ENCODE data around the gene CLSTN2. TPM values are rescaled to one million over a fixed set of nuclear protein-coding genes. Genes with fewer than 3 reads are reported as not detected.

CLSTN2 gene
- total and polyA plus RNA-seq, 2 of the 4 experiments (the other 2 are of a cell fraction): under 0.01 to 0.07 TPM

- POLR2A ChIA-PET (ENCODE audit: unreplicated experiment): no interaction called here
- TF ChIP-seq NFE2L2 (IDR thresholded peaks at IDR 0.05; ENCODE audit: low read depth, low read length) (no peak), FOS (IDR thresholded peaks at IDR 0.05; ENCODE audit: low read depth, low read length) (no peak), RFX5 (IDR thresholded peaks at IDR 0.05; ENCODE audit: low read depth, low read length) (no peak)
- H3K79me1 ChIP-seq (ENCODE audit: low read depth in 1 of 2, low read length in 2 of 2): no peaks in the 10 kb centered on the region
Observed at GRCh38 chr3:140308535-140308934, 373.6 kb downstream of the CLSTN2 start.

More at GRCh38 chr3:140308535-140308934, 373.6 kb downstream of the CLSTN2 start:
- no peak overlapping the region for H3K4me2 ChIP-seq (ENCODE audit: low read depth, low read length)
- no peak overlapping the region for H4K8ac ChIP-seq (ENCODE audit: low read depth in 2 of 2, low read length in 2 of 2)
- H3K27ac ChIP-seq (ENCODE audit: insufficient read depth, low read length): no peak overlapping the region
- H3K9me3 ChIP-seq (ENCODE audit: control insufficient read depth, insufficient read depth, low read length): no peaks in the 10 kb centered on the region
- H2AK9ac ChIP-seq (replicated peaks; ENCODE audit: low read depth, low read length, poor library complexity): no peak overlapping the region
- H2AK5ac ChIP-seq (ENCODE audit: low read depth, low read length): no peak overlapping the region
- intact Hi-C loops (cut with micrococcal nuclease) (no loop called here), dilution Hi-C loops (cut with HindIII; ENCODE audit: low sequenced_read_pairs, unreplicated experiment) (no loop called here), in situ Hi-C loops (cut with MboI; ENCODE audit: low sequenced_read_pairs) (no loop called here)
- no peaks in the 10 kb centered on the region for H3K4me1 ChIP-seq (ENCODE audit: control insufficient read depth, insufficient read depth, low read length)
- H3K9me1 ChIP-seq (ENCODE audit: insufficient read depth, low read length): no peaks in the 10 kb centered on the region
- H4K20me1 ChIP-seq (ENCODE audit: insufficient read depth, low read length): no peaks in the 10 kb centered on the region
- CTCF ChIA-PET: no interaction called here
- no peak overlapping the region for H3K4me3 ChIP-seq (ENCODE audit: insufficient read depth, low read depth, low read length)
- no peak overlapping the region for H3K4ac ChIP-seq (ENCODE audit: low read depth, low read length)
- BruUV-seq (replicated peaks): no TSS peak
- H3K9ac ChIP-seq (ENCODE audit: low read depth, low read length): no peak overlapping the region
- H3K27me3 ChIP-seq (ENCODE audit: control insufficient read depth, insufficient read depth, low read length): no peaks in the 10 kb centered on the region
- no peak overlapping the region for H4K91ac ChIP-seq (ENCODE audit: insufficient read depth, low read depth, low read length)
- no peak overlapping the region for H2AFZ ChIP-seq (replicated peaks; ENCODE audit: low read length, poor library complexity)
- WGBS, 2 experiments (ENCODE audit: extremely low coverage in 2 of 2, insufficient read length in 1 of 2): 60% methylated on average over 1 of the region's 2 CpGs; no CpG with 5 or more reads in 1 of the 2 experiments
- no peak overlapping the region for H3K18ac ChIP-seq (ENCODE audit: low read depth, low read length)
- H3K23ac ChIP-seq (ENCODE audit: low read depth, low read length): no peak overlapping the region
- no peak overlapping the region for H2BK5ac ChIP-seq (ENCODE audit: low read depth, low read length, poor library complexity, severe bottlenecking)
- no peaks in the 10 kb centered on the region for H3K36me3 ChIP-seq (ENCODE audit: control insufficient read depth, insufficient read depth, low read length)
- H2BK15ac ChIP-seq (ENCODE audit: low read depth, low read length): no peak overlapping the region
- no peak overlapping the region for H3K56ac ChIP-seq (ENCODE audit: extremely low read depth, insufficient read depth, low read length)
- DNase-seq (no peak), ATAC-seq (ENCODE audit: low read depth) (no peak)
- no peak overlapping the region for H2BK120ac ChIP-seq (ENCODE audit: low read depth, low read length)
- H3K14ac ChIP-seq (replicated peaks; ENCODE audit: low read depth, low read length): no peak overlapping the region
- H2BK20ac ChIP-seq (ENCODE audit: low read depth, low read length): no peak overlapping the region
- no peak overlapping the region for H4K5ac ChIP-seq (ENCODE audit: low read depth, low read length)

Measured in IMR-90 (cell line).